ENCODE data around the gene EPHA10. TPM values are rescaled to one million over a fixed set of nuclear protein-coding genes. Genes with fewer than 3 reads are reported as not detected.
"Not testable (repeated sequence)": the region's sequence is repeated elsewhere in the genome, so short reads cannot be mapped to it uniquely, and the experiment has no call there.

EPHA10 gene
- total RNA-seq, 1 donor from 2014 or later = 0.05 TPM

DNA sequence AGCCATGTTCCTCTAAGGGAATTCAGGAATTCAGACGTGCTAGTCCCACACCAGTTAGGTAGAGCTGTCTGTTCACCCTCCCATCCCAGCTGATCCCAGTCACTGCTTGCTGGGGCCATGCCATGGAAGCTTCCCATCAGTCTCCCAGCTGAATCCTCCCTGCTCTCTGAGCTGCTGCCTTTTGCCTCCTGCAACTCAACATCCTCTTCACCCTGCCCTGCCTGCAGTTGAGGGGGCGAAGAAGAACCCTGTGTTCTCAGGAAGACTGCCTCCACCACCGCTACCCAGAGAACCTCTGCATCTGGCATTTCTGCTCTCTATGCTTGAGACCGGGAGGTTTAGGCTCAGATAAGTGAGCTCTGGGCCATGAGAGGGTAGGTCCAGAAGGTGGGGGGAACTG, 56.4 kb downstream of the EPHA10 start:
- no peak for DNase-seq (ENCODE audit: low spot score)
- Mint-ChIP-seq H3K36me3 (ENCODE audit: low read depth) (peaks cover 41% of the 10 kb centered on the region), H3K4me1 (ENCODE audit: low read depth) (no peaks in the 10 kb centered on the region), H3K27me3 (ENCODE audit: insufficient read depth) (no peaks in the 10 kb centered on the region), H3K4me3 (no peak overlapping the region), H3K27ac (no peak overlapping the region), H3K9me3 (no peaks in the 10 kb centered on the region)
- intact Hi-C loops (cut with micrococcal nuclease) = no loop called here

DNA sequence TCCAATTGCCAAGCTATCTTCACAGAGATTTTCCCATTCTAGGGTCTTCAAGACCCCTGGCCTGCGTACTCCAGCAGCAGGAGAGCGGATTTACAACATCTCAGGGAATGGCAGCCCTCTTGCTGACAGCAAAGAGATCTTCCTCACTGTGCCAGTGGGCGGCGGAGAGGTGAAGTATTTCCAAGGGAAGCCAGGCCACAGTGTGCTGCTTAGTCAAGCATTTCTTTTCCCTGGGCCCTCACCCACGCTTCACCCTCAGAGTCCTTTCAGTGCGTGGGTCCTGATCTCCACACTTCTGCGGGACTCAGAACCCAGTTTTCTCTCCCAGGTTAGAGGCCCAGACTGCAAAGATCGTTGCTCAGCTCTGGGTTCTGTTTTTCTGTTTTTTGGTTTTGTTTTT, 59.5 kb downstream of the EPHA10 start:
- intact Hi-C loops (cut with micrococcal nuclease) = no loop called here
- DNase-seq (ENCODE audit: low spot score) = no peak
- Mint-ChIP-seq H3K36me3 (ENCODE audit: low read depth) (peaks cover 64% of the 10 kb centered on the region), H3K4me1 (ENCODE audit: low read depth) (no peaks in the 10 kb centered on the region), H3K4me3 (no peak overlapping the region), H3K27me3 (ENCODE audit: insufficient read depth) (no peaks in the 10 kb centered on the region), H3K9me3 (no peaks in the 10 kb centered on the region), H3K27ac (no peak overlapping the region)

DNA sequence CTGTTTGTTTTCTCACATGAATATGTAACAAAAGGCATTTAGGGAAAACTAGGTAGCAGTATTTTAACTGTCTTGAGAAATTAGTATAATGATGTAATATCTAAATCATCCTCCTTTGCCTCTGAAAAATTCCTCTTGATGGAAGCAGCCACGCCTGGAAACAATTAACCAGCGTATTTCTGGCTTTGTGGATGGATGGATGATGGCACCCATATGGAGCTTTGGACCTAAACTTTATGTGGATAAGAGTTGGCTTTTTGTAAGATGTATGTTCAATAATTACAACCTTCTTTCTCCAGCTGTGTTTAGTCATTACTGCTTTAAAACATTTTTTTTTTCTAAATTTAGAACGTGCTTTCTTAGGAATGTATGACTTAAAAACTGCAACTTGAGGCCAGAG, 60.0 kb downstream of the EPHA10 start:
- Mint-ChIP-seq H3K9me3 (no peaks in the 10 kb centered on the region), H3K27me3 (ENCODE audit: insufficient read depth) (no peaks in the 10 kb centered on the region), H3K27ac (no peak overlapping the region), H3K4me1 (ENCODE audit: low read depth) (peaks cover 1% of the 10 kb centered on the region), H3K4me3 (no peak overlapping the region), H3K36me3 (ENCODE audit: low read depth) (peaks cover 68% of the 10 kb centered on the region)
- intact Hi-C loops (cut with micrococcal nuclease) = no loop called here
- no peak for DNase-seq (ENCODE audit: low spot score)

DNA sequence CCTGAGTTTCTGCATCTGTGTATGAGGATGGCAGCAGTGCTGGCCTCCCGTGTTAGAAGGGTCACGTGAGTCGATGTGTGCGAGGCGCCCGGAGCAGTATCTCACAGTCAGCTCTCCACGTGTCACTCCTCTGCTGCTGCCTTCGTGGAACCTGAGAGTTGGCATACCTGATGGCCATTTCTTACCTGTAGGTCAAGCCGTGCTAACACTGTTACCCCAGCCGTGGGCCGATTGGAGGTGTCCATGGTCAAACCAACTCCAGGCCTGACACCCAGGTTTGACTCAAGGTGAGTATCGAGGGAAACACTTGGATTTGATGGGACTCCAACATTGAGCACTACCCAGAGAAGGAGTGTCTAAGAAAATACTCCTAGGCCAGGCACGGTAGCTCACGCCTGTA, 61.9 kb downstream of the EPHA10 start:
- H3K4me1 Mint-ChIP-seq (ENCODE audit: low read depth) = peaks cover 15% of the 10 kb centered on the region
- H3K36me3 Mint-ChIP-seq (ENCODE audit: low read depth) = peaks cover 63% of the 10 kb centered on the region
- H3K9me3 Mint-ChIP-seq = no peaks in the 10 kb centered on the region

DNA sequence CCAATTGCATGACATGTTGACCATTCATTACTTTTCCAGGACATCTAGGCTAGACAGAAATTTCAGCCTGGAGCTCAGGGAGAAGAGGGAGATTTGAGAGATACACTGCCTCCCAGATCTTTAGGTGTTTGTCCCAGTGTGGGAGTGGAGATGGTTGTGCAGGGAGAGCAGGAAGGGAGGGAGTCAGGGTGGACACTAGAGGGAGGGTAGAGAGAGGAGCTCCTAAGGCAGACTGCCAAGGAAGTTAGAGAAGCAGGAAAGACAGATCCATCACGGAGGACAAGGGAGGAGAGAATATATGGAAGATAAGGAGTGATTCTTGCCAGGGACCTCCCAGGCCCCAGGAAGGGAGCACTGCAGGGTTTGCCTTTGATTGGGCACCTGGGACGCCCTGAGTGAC, 63.9 kb downstream of the EPHA10 start:
- peaks cover 28% of the 10 kb centered on the region for H3K4me1 Mint-ChIP-seq (ENCODE audit: low read depth)
- no peak for DNase-seq (ENCODE audit: low spot score)
- no peaks in the 10 kb centered on the region for H3K27me3 Mint-ChIP-seq (ENCODE audit: insufficient read depth)
- peak overlapping the region; percentile 21 for H3K27ac Mint-ChIP-seq
- no peaks in the 10 kb centered on the region for H3K9me3 Mint-ChIP-seq
- no peak overlapping the region for H3K4me3 Mint-ChIP-seq
- H3K36me3 Mint-ChIP-seq (ENCODE audit: low read depth) = peaks cover 68% of the 10 kb centered on the region
- intact Hi-C loops (cut with micrococcal nuclease) = no loop called here

More for the DNA sequence above, 61.9 kb downstream of the EPHA10 start:
- DNase-seq (ENCODE audit: low spot score) = no peak
- Mint-ChIP-seq H3K27me3 (ENCODE audit: insufficient read depth) (no peaks in the 10 kb centered on the region), H3K27ac (no peak overlapping the region), H3K4me3 (no peak overlapping the region)
- intact Hi-C loops (cut with micrococcal nuclease) = no loop called here

DNA sequence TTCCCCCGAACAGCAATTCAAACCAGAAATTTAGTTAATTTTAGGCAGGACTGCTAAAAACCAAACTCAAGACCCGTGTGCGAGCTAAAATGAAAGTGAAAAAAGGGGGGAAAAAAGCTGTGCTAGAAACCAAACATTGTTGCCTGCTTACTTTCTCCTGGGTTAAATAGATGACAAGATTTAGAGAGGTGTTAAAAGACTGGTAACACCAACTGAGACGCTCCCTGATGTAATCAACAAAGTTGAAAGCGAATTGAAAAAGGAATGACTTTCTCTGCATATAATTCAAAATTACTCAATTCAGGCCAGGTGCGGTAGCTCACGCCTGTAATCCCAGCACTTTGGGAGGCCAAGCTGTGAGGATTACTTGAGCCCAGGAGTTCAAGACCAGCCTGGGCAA, 65.8 kb downstream of the EPHA10 start:
- H3K9me3 Mint-ChIP-seq = no peaks in the 10 kb centered on the region
- no peak overlapping the region for H3K4me3 Mint-ChIP-seq
- H3K36me3 Mint-ChIP-seq (ENCODE audit: low read depth) = peaks cover 70% of the 10 kb centered on the region
- peak overlapping the region; percentile 78 for H3K27ac Mint-ChIP-seq
- intact Hi-C loops (cut with micrococcal nuclease) = loop anchor here (10.0 kb wide), 1 partner anchor 1234 kb away; the partner anchor contains the start of gene MRPS15
- DNase-seq (ENCODE audit: low spot score) = no peak
- H3K27me3 Mint-ChIP-seq (ENCODE audit: insufficient read depth) = no peaks in the 10 kb centered on the region
- peaks cover 36% of the 10 kb centered on the region for H3K4me1 Mint-ChIP-seq (ENCODE audit: low read depth)

DNA sequence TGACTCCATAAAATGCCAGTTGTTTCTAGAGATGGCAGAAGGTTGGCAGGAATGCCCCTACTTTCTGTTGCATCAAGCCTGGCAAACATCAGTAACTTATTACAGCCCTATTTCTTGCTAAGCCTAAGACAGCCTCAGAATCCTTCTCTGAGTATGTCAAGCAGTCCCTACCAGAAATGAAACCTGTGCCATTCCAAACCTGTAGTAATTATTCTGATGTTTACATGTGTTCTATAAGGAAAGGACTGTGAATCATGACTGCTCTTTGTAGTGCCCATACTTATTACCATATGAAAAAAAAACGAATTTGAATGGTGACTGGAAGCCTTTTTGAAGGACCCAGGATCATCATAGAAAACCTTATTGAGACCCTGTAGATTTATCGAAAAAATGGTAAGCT, 67.2 kb downstream of the EPHA10 start:
- Mint-ChIP-seq H3K27ac (no peak overlapping the region), H3K9me3 (no peaks in the 10 kb centered on the region), H3K36me3 (ENCODE audit: low read depth) (peaks cover 62% of the 10 kb centered on the region), H3K4me1 (ENCODE audit: low read depth) (peaks cover 38% of the 10 kb centered on the region), H3K4me3 (no peak overlapping the region), H3K27me3 (ENCODE audit: insufficient read depth) (no peaks in the 10 kb centered on the region)
- DNase-seq (ENCODE audit: low spot score) = no peak
- intact Hi-C loops (cut with micrococcal nuclease) = loop anchor here (10.0 kb wide), 1 partner anchor 1233 kb away; the partner anchor contains the start of gene MRPS15

DNA sequence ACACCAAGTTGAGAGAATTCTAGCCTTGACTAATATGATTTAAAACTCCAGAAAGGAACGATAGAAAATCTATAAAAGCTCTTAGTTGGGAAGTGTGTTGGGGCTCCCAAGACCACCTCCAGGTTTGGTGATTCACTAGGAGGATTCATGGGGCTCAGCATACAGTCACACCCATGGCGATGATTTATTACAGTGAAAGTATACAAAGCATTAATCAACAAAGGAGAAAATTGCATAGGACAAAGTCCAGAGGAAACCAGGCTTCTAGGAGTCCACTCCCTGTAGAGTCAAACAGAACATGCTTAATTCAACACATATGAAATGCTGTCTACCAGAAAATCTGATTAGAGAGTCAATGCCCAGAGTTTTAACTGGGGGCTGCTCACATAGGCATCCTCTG, 67.8 kb downstream of the EPHA10 start:
- Mint-ChIP-seq H3K4me1 (ENCODE audit: low read depth) (peaks cover 39% of the 10 kb centered on the region), H3K27me3 (ENCODE audit: insufficient read depth) (no peaks in the 10 kb centered on the region), H3K36me3 (ENCODE audit: low read depth) (peaks cover 57% of the 10 kb centered on the region), H3K4me3 (no peak overlapping the region), H3K27ac (no peak overlapping the region), H3K9me3 (no peaks in the 10 kb centered on the region)
- intact Hi-C loops (cut with micrococcal nuclease) = loop anchor here (10.0 kb wide), 1 partner anchor 1232 kb away; the partner anchor contains the start of gene MRPS15
- DNase-seq (ENCODE audit: low spot score) = no peak

DNA sequence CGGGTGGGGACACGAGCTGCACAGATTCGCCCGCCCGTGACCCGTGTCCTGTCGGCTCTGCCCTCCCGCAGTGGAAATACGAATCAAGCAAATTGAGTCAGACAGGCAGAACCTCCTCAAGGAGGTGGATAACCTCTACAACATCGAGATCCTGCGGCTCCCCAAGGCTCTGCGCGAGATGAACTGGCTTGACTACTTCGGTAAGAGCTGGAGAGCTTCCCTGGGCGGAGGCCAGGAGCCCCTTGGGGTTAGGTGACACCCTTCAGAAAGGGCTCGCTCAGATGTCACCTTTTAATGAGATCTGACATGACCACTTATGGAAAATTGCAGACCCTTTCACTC, 72.1 kb downstream of the EPHA10 start:
- peaks cover 52% of the 10 kb centered on the region for H3K4me1 Mint-ChIP-seq (ENCODE audit: low read depth)
- no peak for DNase-seq (ENCODE audit: low spot score)
- intact Hi-C loops (cut with micrococcal nuclease) = loop anchor here (1.0 to 10.0 kb wide), 13 partner anchors 97 to 1546 kb away; partner anchors contain the start of genes MEAF6, MRPS15, MYCBP and SNIP1

DNA sequence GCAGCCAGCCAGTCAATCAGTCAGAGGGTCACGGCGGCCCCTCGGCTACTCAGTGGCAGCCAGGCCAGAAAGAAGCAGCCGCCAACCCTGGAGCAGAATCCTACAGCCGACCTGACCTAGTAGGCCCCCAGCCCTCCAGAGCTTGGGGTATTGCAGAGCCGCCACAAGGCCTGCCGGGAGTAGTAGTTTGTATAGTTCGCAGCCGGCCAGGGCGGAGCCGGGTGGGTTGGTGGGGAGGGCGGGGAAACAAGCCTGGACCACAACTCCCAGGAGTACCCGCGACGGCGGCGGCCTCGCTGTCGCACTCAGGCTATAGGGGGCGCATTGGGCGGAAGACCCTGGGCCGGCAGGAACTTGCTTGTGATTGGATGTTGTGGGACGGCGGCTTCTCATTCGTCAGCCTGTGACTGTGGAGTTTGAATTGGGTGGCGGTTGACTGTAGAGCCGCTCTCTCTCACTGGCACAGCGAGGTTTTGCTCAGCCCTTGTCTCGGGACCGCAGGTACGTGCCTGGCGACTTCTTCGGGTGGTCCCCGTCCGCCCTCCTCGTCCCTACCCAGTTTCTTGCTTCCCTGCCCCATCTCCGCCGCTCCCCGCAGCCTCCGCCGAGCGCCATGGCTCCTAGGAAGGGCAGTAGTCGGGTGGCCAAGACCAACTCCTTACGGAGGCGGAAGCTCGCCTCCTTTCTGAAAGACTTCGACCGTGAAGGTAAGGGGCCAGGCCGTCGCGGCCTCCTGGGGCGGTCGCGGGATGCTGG, 72.7 kb downstream of the EPHA10 start, which contains the start of gene CDCA8:
CDCA8 (plus strand) TSS at position 439 of the 756 bp plus-strand sequence; CDS start at position 614, 175 bp downstream.
- Mint-ChIP-seq H3K4me3 (peak within 1 kb of the TSS; percentile 92), H3K27me3 (ENCODE audit: insufficient read depth) (no peaks in the 10 kb centered on the region), H3K27ac (peak within 1 kb of the TSS; percentile 91), H3K4me1 (ENCODE audit: low read depth) (peaks cover 50% of the 10 kb centered on the region), H3K9me3 (no peaks in the 10 kb centered on the region), H3K36me3 (ENCODE audit: low read depth) (peaks cover 40% of the 10 kb centered on the region)
- intact Hi-C loops (cut with micrococcal nuclease) = loop anchor here (1.0 to 10.0 kb wide), 13 partner anchors 96 to 1545 kb away; partner anchors contain the start of genes MEAF6, MRPS15, MYCBP and SNIP1
- DNase-seq (ENCODE audit: low spot score) = peak; percentile 99

More for the DNA sequence above, 72.1 kb downstream of the EPHA10 start:
- Mint-ChIP-seq H3K27me3 (ENCODE audit: insufficient read depth) (no peaks in the 10 kb centered on the region), H3K9me3 (no peaks in the 10 kb centered on the region), H3K27ac (peak overlapping the region; percentile 83), H3K4me3 (peak overlapping the region; percentile 92), H3K36me3 (ENCODE audit: low read depth) (peaks cover 40% of the 10 kb centered on the region)

DNA sequence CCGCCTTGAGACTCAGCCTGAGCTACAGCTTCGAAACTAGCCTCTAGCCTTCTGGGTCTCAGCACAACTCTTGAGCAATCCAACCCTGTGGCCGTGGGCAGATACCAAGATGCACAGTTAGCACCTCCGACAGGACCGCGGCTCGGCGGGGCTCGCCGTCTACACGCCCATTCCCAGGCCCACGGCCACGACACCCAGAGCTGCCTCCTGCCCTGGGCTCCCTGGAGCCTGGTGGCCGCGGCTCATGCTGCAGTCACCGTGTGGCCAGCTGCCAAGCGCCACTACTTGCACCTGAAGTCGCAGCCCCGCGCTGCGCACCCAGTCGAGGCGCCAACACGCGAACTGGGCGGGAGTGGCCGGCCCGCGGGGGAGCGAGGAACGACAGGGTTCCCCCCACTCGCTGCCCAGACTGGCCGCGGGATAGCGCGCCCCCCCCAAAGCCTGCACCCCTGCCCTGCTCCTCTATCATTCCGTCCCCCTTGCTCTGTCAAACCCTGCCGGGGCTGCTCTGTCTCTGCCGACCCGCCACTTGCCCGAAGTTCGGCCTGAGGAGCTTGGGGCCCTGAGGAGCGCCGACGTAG, 73.3 kb downstream of the EPHA10 start:
- Mint-ChIP-seq H3K9me3 (no peaks in the 10 kb centered on the region), H3K4me3 (peak overlapping the region; percentile 92), H3K27ac (peak overlapping the region; percentile 91), H3K4me1 (ENCODE audit: low read depth) (peaks cover 43% of the 10 kb centered on the region), H3K27me3 (ENCODE audit: insufficient read depth) (no peaks in the 10 kb centered on the region), H3K36me3 (ENCODE audit: low read depth) (peaks cover 33% of the 10 kb centered on the region)
- DNase-seq (ENCODE audit: low spot score) = no peak
- intact Hi-C loops (cut with micrococcal nuclease) = loop anchor here (1.0 to 10.0 kb wide), 13 partner anchors 95 to 1544 kb away; partner anchors contain the start of genes MEAF6, MRPS15, MYCBP and SNIP1

DNA sequence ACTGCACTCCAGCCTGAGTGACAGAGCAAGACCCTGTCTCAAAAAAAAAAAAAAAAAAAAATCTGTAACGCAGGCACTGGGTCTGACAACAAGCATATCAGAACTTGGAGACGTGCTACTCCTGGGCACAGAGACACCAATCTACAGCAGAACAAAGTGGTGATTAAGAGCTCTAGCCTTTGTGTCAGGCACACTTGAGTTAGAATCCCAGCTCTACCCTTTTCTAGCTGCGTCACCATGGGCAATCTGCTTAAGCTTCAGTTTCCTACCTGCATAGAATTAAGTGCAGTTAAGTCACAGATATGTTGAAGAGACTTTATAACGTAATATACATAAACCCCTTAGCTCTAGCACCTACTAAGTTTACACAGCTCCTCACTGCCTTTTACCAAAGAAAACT, 76.0 kb downstream of the EPHA10 start:
- no peaks in the 10 kb centered on the region for H3K27me3 Mint-ChIP-seq (ENCODE audit: insufficient read depth)
- peaks cover 26% of the 10 kb centered on the region for H3K36me3 Mint-ChIP-seq (ENCODE audit: low read depth)
- intact Hi-C loops (cut with micrococcal nuclease) = no loop called here
- no peaks in the 10 kb centered on the region for H3K9me3 Mint-ChIP-seq
- peaks cover 32% of the 10 kb centered on the region for H3K4me1 Mint-ChIP-seq (ENCODE audit: low read depth)
- H3K4me3 Mint-ChIP-seq = peak overlapping the region; percentile 92
- DNase-seq (ENCODE audit: low spot score) = no peak
- H3K27ac Mint-ChIP-seq = no peak overlapping the region

DNA sequence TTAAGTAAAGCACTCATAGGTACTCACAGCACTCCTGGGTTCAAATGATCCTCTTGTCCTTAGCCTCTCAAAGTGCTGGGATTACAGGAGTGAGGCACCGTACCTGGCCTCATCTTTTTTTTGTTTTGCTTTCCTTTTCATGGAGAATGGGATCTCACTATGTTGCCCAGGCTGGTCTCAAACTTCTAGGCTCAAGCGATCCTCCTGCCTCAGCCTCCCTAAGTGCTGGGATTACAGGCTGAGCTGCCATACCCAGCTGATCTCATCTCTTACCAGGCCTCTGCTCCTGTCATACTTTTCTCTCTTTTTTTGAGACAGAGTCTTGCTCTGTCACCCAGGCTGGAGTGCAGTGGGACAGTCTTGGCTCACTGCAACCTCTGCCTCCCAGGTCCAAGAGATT, 77.2 kb downstream of the EPHA10 start:
- peaks cover 31% of the 10 kb centered on the region for H3K36me3 Mint-ChIP-seq (ENCODE audit: low read depth)
- H3K27me3 Mint-ChIP-seq (ENCODE audit: insufficient read depth); intact Hi-C loops (cut with micrococcal nuclease); H3K4me3 Mint-ChIP-seq; DNase-seq (ENCODE audit: low spot score); H3K9me3 Mint-ChIP-seq: not testable (repeated sequence)
- peaks cover 31% of the 10 kb centered on the region for H3K4me1 Mint-ChIP-seq (ENCODE audit: low read depth)
- H3K27ac Mint-ChIP-seq = peak overlapping the region; percentile 21

Measured in activated T-helper 1 cell treated with anti-CD3 and anti-CD28 coated beads, Interleukin-12 subunit alpha, Interleukin-12 subunit beta, Interleukin-2, Interleukin-4 antibody, amounts not matched to agents 30 ng/mL and 10 ng/mL and 1 ng/mL, durations not matched to agents 14 hours and 24 hours and 36 hours (primary cell).